Suprapubic skin (tissue), 4 donors: ENCODE results near the gene PTPRM. TPM values are rescaled to one million over a fixed set of nuclear protein-coding genes. Genes with fewer than 3 reads are reported as not detected.

Source experiments
- DNase-seq, 2 donors: peaks; one replicate each; pipeline ENCODE4 v3.0.0-alpha.2; 2019; ENCODE audit warnings: low spot score in 2 of 2
- H3K27ac ChIP-seq: fragments of 200-600 bp; sonication (generic); one replicate; pipeline ENCODE4 v1.5.1; 2019
- H3K27me3 ChIP-seq: fragments of 200-600 bp; sonication (generic); one replicate; pipeline ENCODE4 v1.5.1; 2019
- H3K36me3 ChIP-seq: fragments of 200-600 bp; sonication (generic); one replicate; pipeline ENCODE4 v1.5.1; 2019
- H3K4me1 ChIP-seq: fragments of 200-600 bp; sonication (generic); one replicate; pipeline ENCODE4 v1.5.1; 2019
- H3K4me3 ChIP-seq: fragments of 200-600 bp; sonication (generic); one replicate; pipeline ENCODE4 v1.5.1; 2019; ENCODE audit warnings: mild to moderate bottlenecking
- H3K9me3 ChIP-seq: fragments of 200-600 bp; sonication (generic); one replicate; pipeline ENCODE4 v1.5.1; 2019
- CTCF ChIP-seq, 2 donors: fragments of 200-600 bp in 1 of 2; fragments of 450-650 bp in 1 of 2; sonication (generic) in 1 of 2; IDR thresholded peaks; one replicate each; pipeline ENCODE4 v1.5.1; 2016 to 2019; ENCODE audit warnings: antibody characterized with exemption in 2 of 2, mild to moderate bottlenecking in 1 of 2, moderate library complexity in 1 of 2
- EP300 ChIP-seq: sonication (generic); formaldehyde crosslinking; IDR thresholded peaks from one replicate; pipeline ENCODE4 v1.6.1; 2017; ENCODE audit warnings: antibody characterized with exemption
- POLR2A ChIP-seq, 2 donors: fragments of 450-650 bp; IDR thresholded peaks; one replicate each; pipeline ENCODE4 v1.6.1; 2017; ENCODE audit warnings: antibody characterized with exemption in 2 of 2, mild to moderate bottlenecking in 2 of 2, moderate library complexity in 2 of 2
- POLR2AphosphoS5 ChIP-seq, 3 donors: sonication (generic); formaldehyde crosslinking; IDR thresholded peaks; one replicate each; pipeline ENCODE4 v1.6.1; 2017; ENCODE audit warnings: antibody characterized with exemption in 3 of 3
- WGBS: methylation state at CpG from one replicate; pipeline ENCODE4 v1.1.5; 2018; 5-methylcytosine and 5-hydroxymethylcytosine counted together
- total RNA-seq, 4 donors: library from RNA; depleted of rRNA; stranded (reverse); fragments of >200 nt; gene quantifications; one replicate each; pipeline ENCODE4 v1.1.0, GENCODE V29; 2016

The PTPRM gene
- total RNA-seq, 4 donors from 2014 or later = 19.8 to 73.7 (median 40.0) TPM

GRCh38 chr18:7896805-7897518 is 329.8 kb downstream of the PTPRM start:
- H3K9me3 ChIP-seq = no peaks in the 10 kb centered on the region
- TF ChIP-seq POLR2A (IDR thresholded peaks at IDR 0.05) = no peak
- no peak for TF ChIP-seq CTCF (IDR thresholded peaks at IDR 0.05)
- TF ChIP-seq EP300 = no peak
- TF ChIP-seq POLR2AphosphoS5 (IDR thresholded peaks at IDR 0.05) = no peak
- H3K36me3 ChIP-seq = no peaks in the 10 kb centered on the region
- WGBS = 83% methylated on average over 6 of the region's 6 CpGs
- H3K27ac ChIP-seq = no peak overlapping the region
- no peak overlapping the region for H3K4me3 ChIP-seq
- no peaks in the 10 kb centered on the region for H3K4me1 ChIP-seq
- no peak for DNase-seq
- H3K27me3 ChIP-seq = no peaks in the 10 kb centered on the region

- no peak overlapping the region for H3K4me3 ChIP-seq
- no peak for DNase-seq
- no peak overlapping the region for H3K27ac ChIP-seq
- no peaks in the 10 kb centered on the region for H3K9me3 ChIP-seq
- 79% methylated on average over 2 of the region's 2 CpGs for WGBS
- TF ChIP-seq POLR2A (IDR thresholded peaks at IDR 0.05) = no peak
- no peak for TF ChIP-seq EP300
- no peak for TF ChIP-seq POLR2AphosphoS5 (IDR thresholded peaks at IDR 0.05)
- TF ChIP-seq CTCF (IDR thresholded peaks at IDR 0.05) = no peak
- H3K27me3 ChIP-seq = no peaks in the 10 kb centered on the region
- no peaks in the 10 kb centered on the region for H3K4me1 ChIP-seq
- H3K36me3 ChIP-seq = no peaks in the 10 kb centered on the region
Measured at GRCh38 chr18:7898181-7898580, 331.1 kb downstream of the PTPRM start.

DNA sequence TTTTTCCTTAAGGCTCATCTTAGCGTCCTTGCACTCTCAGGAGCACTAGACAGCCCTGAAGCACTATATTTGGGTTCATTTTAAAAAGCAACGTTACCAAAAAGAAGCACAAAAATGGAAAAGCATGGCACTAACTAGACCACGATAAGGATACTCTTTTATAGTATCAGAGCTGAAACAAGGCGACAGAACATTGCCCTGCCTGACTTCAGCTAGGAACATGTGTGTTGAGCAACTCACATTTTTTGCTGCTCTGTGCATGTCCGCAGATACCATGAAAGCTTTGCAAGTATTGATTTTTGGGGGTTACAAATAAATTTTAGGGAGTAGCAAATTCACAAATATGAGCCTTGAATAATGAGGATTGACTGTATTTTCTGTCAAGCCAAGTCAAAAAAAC is 332.0 kb downstream of the PTPRM start:
- H3K36me3 ChIP-seq = no peaks in the 10 kb centered on the region
- WGBS = 88% methylated on average over 5 of the region's 5 CpGs
- no peaks in the 10 kb centered on the region for H3K4me1 ChIP-seq
- H3K27ac ChIP-seq = no peak overlapping the region
- no peaks in the 10 kb centered on the region for H3K9me3 ChIP-seq
- H3K27me3 ChIP-seq = no peaks in the 10 kb centered on the region
- no peak for DNase-seq
- TF ChIP-seq POLR2AphosphoS5 (IDR thresholded peaks at IDR 0.05) = no peak
- no peak for TF ChIP-seq EP300
- TF ChIP-seq POLR2A (IDR thresholded peaks at IDR 0.05) = no peak
- TF ChIP-seq CTCF (IDR thresholded peaks at IDR 0.05) = no peak
- H3K4me3 ChIP-seq = no peak overlapping the region

DNA sequence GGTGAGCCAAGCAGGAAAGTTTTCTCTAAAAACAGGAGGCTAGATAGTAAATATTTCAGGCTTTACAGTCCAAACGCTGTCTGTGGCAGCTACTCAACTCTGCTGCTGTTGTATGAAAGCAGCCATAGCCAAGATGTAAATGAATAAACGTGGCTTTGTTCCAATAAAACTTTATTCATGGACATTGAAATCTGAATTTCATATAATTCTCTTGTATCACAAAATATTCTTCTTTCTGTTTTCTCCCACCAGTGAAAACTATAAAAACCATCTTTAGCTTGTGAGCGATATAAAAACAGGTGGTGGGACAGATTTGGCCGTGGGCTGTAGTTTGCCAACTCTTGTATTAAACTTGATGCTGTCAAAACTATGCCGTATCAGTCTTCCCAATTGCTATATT is 333.0 kb downstream of the PTPRM start:
- DNase-seq = no peak
- H3K36me3 ChIP-seq = no peaks in the 10 kb centered on the region
- TF ChIP-seq POLR2AphosphoS5 (IDR thresholded peaks at IDR 0.05) (no peak), CTCF (IDR thresholded peaks at IDR 0.05) (no peak), EP300 (no peak), POLR2A (IDR thresholded peaks at IDR 0.05) (no peak)
- 85% methylated on average over 5 of the region's 5 CpGs for WGBS
- H3K4me1 ChIP-seq = no peaks in the 10 kb centered on the region
- no peak overlapping the region for H3K4me3 ChIP-seq
- H3K27ac ChIP-seq = no peak overlapping the region
- no peaks in the 10 kb centered on the region for H3K9me3 ChIP-seq
- H3K27me3 ChIP-seq = no peaks in the 10 kb centered on the region

DNA sequence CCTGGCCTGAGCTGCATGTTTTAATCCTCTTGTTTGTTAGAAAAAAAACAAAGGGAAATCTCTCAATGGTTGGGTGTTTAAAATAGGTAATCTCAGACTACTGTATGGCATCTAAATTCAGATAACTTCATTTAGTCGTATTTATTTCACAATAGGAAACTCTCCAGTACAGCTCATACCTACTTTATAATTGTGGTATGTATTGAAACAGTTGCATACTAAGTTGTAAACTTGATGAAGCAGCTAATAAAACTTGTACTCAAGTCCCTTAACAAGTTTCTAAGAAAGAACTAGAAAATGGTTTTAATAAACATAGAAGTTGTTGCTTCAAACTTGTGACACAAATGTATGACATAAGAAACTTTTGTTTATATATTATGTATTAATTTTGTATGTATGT is 334.5 kb downstream of the PTPRM start:
- TF ChIP-seq POLR2A (IDR thresholded peaks at IDR 0.05) (no peak), EP300 (no peak), CTCF (IDR thresholded peaks at IDR 0.05) (no peak), POLR2AphosphoS5 (IDR thresholded peaks at IDR 0.05) (no peak)
- H3K27me3 ChIP-seq = no peaks in the 10 kb centered on the region
- no peaks in the 10 kb centered on the region for H3K9me3 ChIP-seq
- DNase-seq = no peak
- WGBS = 81% methylated on average over 1 of the region's 1 CpG
- H3K4me1 ChIP-seq = no peaks in the 10 kb centered on the region
- no peaks in the 10 kb centered on the region for H3K36me3 ChIP-seq
- no peak overlapping the region for H3K4me3 ChIP-seq
- H3K27ac ChIP-seq = no peak overlapping the region
